Measurements from ENCODE around the gene MCCC1. TPM values are rescaled to one million over a fixed set of nuclear protein-coding genes. Genes with fewer than 3 reads are reported as not detected.

MCCC1 gene
- polyA plus RNA-seq, 1 donor (not counting 4 experiments of a cell fraction or from before 2014, with no cell fraction given) = 11.7 TPM

GRCh38 chr3:182972387-182972786 lies 126.9 kb downstream of the MCCC1 start:
- dilution Hi-C loops (cut with MboI; ENCODE audit: extremely low pct_ligation_motif_present, low sequenced_read_pairs) = no loop called here
- no peak for FAIRE-seq

GRCh38 chr3:182971637-182972036 lies 127.7 kb downstream of the MCCC1 start:
- no peak for FAIRE-seq
- H3K79me2 ChIP-seq (ENCODE audit: control insufficient read depth, insufficient read depth, low read length) = peaks cover 77% of the 10 kb centered on the region
- dilution Hi-C loops (cut with MboI; ENCODE audit: extremely low pct_ligation_motif_present, low sequenced_read_pairs) = no loop called here

More at GRCh38 chr3:182972387-182972786, 126.9 kb downstream of the MCCC1 start:
- Histone ChIP-seq H3K4me3 (ENCODE audit: control insufficient read depth in 2 of 3, extremely low read depth in 1 of 3, insufficient read depth in 2 of 3, low read depth in 1 of 3, low read length in 3 of 3) (no peak overlapping the region), H3K27me3 (ENCODE audit: control insufficient read depth, extremely low read depth, insufficient read depth, low read length) (no peaks in the 10 kb centered on the region), H3K4me2 (ENCODE audit: control insufficient read depth, extremely low read depth, insufficient read depth, low read depth, low read length) (no peak overlapping the region), H3K27ac (ENCODE audit: control insufficient read depth, insufficient read depth, low read length) (no peak overlapping the region), H3K36me3 (ENCODE audit: control insufficient read depth in 2 of 2, extremely low read depth in 1 of 2, insufficient read depth in 2 of 2, low read length in 2 of 2) (no peaks in the 10 kb centered on the region), H3K4me1 (ENCODE audit: control insufficient read depth, extremely low read depth, insufficient read depth, low read length) (peaks cover 12% of the 10 kb centered on the region), H2AFZ (ENCODE audit: control insufficient read depth, low read length) (no peak overlapping the region), H3K9me3 (ENCODE audit: control insufficient read depth, low read depth, low read length) (no peaks in the 10 kb centered on the region), H3K9ac (ENCODE audit: control insufficient read depth, extremely low read depth, insufficient read depth, low read length) (no peak overlapping the region), H3K9me1 (ENCODE audit: control insufficient read depth, extremely low read depth, insufficient read depth, low read length) (peaks cover 2% of the 10 kb centered on the region), H4K20me1 (ENCODE audit: control insufficient read depth, extremely low read depth, insufficient read depth, low read length) (peaks cover 6% of the 10 kb centered on the region), H3K79me2 (ENCODE audit: control insufficient read depth, insufficient read depth, low read length) (peaks cover 80% of the 10 kb centered on the region)
- DNase-seq (ENCODE audit: low read depth, low spot score) = no peak
- no peak for TF ChIP-seq EZH2 (IDR thresholded peaks at IDR 0.05; ENCODE audit: low read length)
- TF ChIP-seq CTCF (optimal IDR thresholded peaks at IDR 0.05 in 1 of 3, IDR thresholded peaks at IDR 0.05 in 1 of 3, conservative IDR thresholded peaks at IDR 0.05 in 1 of 3; ENCODE audit: extremely low read depth in 1 of 3, insufficient read depth in 2 of 3, low read length in 3 of 3) = no peak

More at GRCh38 chr3:182971637-182972036, 127.7 kb downstream of the MCCC1 start:
- Histone ChIP-seq H3K9ac (ENCODE audit: control insufficient read depth, extremely low read depth, insufficient read depth, low read length) (no peak overlapping the region), H4K20me1 (ENCODE audit: control insufficient read depth, extremely low read depth, insufficient read depth, low read length) (peaks cover 6% of the 10 kb centered on the region), H3K9me1 (ENCODE audit: control insufficient read depth, extremely low read depth, insufficient read depth, low read length) (peaks cover 2% of the 10 kb centered on the region), H3K27me3 (ENCODE audit: control insufficient read depth, extremely low read depth, insufficient read depth, low read length) (no peaks in the 10 kb centered on the region), H3K4me1 (ENCODE audit: control insufficient read depth, extremely low read depth, insufficient read depth, low read length) (peaks cover 12% of the 10 kb centered on the region), H3K4me3 (ENCODE audit: control insufficient read depth in 2 of 3, extremely low read depth in 1 of 3, insufficient read depth in 2 of 3, low read depth in 1 of 3, low read length in 3 of 3) (no peak overlapping the region), H2AFZ (ENCODE audit: control insufficient read depth, low read length) (no peak overlapping the region), H3K36me3 (ENCODE audit: control insufficient read depth in 2 of 2, extremely low read depth in 1 of 2, insufficient read depth in 2 of 2, low read length in 2 of 2) (no peaks in the 10 kb centered on the region), H3K27ac (ENCODE audit: control insufficient read depth, insufficient read depth, low read length) (no peak overlapping the region), H3K9me3 (ENCODE audit: control insufficient read depth, low read depth, low read length) (no peaks in the 10 kb centered on the region), H3K4me2 (ENCODE audit: control insufficient read depth, extremely low read depth, insufficient read depth, low read depth, low read length) (no peak overlapping the region)
- DNase-seq (ENCODE audit: low read depth, low spot score) = no peak
- TF ChIP-seq EZH2 (IDR thresholded peaks at IDR 0.05; ENCODE audit: low read length) (no peak), CTCF (optimal IDR thresholded peaks at IDR 0.05 in 1 of 3, IDR thresholded peaks at IDR 0.05 in 1 of 3, conservative IDR thresholded peaks at IDR 0.05 in 1 of 3; ENCODE audit: extremely low read depth in 1 of 3, insufficient read depth in 2 of 3, low read length in 3 of 3) (no peak)
